Dendritic cell treated with granulocyte-macrophage colony-stimulating factor and Interleukin-4, amounts not matched to agents 40 ng/mL and 50 ng/mL, for 4 days (primary cell): ENCODE data around the gene ALDH1L1.
"Not testable (repeated sequence)": the region's sequence is repeated elsewhere in the genome, so short reads cannot be mapped to it uniquely, and the experiment has no call there.

Source experiments
- H3K27ac Mint-ChIP-seq: one replicate; pipeline ENCODE4 v1.8.0; 2022; ENCODE audit warnings: mild to moderate bottlenecking, mixed read lengths
- H3K27me3 Mint-ChIP-seq: one replicate; pipeline ENCODE4 v1.8.0; 2022; ENCODE audit warnings: mild to moderate bottlenecking, mixed read lengths
- H3K36me3 Mint-ChIP-seq: one replicate; pipeline ENCODE4 v1.8.0; 2022; ENCODE audit warnings: low read depth, mixed read lengths
- H3K4me1 Mint-ChIP-seq: one replicate; pipeline ENCODE4 v1.8.0; 2022; ENCODE audit warnings: low read depth, mixed read lengths
- H3K4me3 Mint-ChIP-seq: one replicate; pipeline ENCODE4 v1.8.0; 2022; ENCODE audit warnings: mild to moderate bottlenecking, moderate library complexity, mixed read lengths
- H3K9me3 Mint-ChIP-seq: one replicate; pipeline ENCODE4 v1.8.0; 2022; ENCODE audit warnings: mixed read lengths
- intact Hi-C: fragments of 100-400 bp; cut with micrococcal nuclease; formaldehyde crosslinking; loops from one replicate; pipeline ENCODE4 v1.15.0; 2022

The ALDH1L1 gene

DNA sequence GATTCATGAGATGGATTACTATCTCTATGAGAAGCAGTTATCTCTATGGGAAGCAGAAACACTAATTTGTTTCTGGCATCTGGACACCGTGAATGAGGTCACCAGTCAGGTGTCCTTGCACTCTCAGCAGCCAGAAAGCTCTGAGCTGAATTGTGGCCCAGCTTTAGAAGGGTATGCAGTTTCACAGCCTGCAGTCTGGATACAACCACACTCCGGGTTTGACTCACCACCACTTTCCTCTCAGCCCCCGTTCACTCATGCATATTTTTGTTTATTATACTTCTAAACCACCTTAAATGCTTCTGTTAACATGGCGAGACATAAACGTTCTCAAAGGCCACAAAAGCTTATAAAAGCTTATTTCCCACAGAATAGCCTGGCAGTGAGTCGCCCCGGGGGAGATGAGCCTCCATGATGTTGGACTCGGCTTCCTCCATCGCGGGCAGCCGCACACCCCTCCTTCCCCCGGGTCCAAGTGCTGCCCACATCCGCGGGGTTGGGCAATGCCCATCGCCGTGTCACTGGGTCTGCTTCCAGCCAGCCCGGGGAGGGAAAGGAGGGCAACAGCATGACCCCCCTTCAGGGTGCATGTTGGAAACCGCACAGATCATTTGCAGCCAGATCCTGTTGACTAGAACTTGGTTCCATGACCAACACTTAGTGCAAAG is 79.6 kb downstream of the ALDH1L1 start:
- no peak overlapping the region for H3K27ac Mint-ChIP-seq

DNA sequence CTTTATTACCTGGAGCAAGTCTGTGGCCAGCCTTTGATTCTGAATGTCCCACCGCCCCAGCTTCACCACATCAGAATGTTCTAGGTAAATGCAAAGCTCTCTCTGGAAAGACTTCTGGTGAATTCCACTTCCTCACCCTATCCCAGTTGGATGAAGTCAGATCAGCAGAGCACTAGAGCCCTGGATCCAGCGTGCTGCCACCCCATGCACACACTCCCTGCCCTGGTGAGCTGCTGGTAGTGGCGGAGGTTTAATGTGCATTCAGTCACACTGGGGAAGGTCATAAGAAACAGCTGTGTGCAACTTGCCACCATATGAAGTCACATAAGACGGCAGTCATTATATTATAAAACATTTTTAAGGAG is 80.1 kb downstream of the ALDH1L1 start:
- no peaks in the 10 kb centered on the region for H3K36me3 Mint-ChIP-seq
- intact Hi-C loops: no loop called here
- peaks cover 25% of the 10 kb centered on the region for H3K9me3 Mint-ChIP-seq
- no peaks in the 10 kb centered on the region for H3K27me3 Mint-ChIP-seq
- H3K27ac Mint-ChIP-seq: no peak overlapping the region
- H3K4me3 Mint-ChIP-seq: no peak overlapping the region
- H3K4me1 Mint-ChIP-seq: no peaks in the 10 kb centered on the region

More for the DNA sequence above, 79.6 kb downstream of the ALDH1L1 start:
- H3K4me1 Mint-ChIP-seq: no peaks in the 10 kb centered on the region
- no peak overlapping the region for H3K4me3 Mint-ChIP-seq
- intact Hi-C loops: no loop called here
- H3K36me3 Mint-ChIP-seq: no peaks in the 10 kb centered on the region
- H3K9me3 Mint-ChIP-seq: peaks cover 20% of the 10 kb centered on the region
- no peaks in the 10 kb centered on the region for H3K27me3 Mint-ChIP-seq

GRCh38 chr3:126098391-126098858 is 82.0 kb downstream of the ALDH1L1 start:
- Mint-ChIP-seq H3K27me3 (no peaks in the 10 kb centered on the region), H3K36me3 (no peaks in the 10 kb centered on the region), H3K27ac (no peak overlapping the region), H3K9me3 (peaks cover 33% of the 10 kb centered on the region), H3K4me3 (no peak overlapping the region), H3K4me1 (no peaks in the 10 kb centered on the region)
- intact Hi-C loops: no loop called here

DNA sequence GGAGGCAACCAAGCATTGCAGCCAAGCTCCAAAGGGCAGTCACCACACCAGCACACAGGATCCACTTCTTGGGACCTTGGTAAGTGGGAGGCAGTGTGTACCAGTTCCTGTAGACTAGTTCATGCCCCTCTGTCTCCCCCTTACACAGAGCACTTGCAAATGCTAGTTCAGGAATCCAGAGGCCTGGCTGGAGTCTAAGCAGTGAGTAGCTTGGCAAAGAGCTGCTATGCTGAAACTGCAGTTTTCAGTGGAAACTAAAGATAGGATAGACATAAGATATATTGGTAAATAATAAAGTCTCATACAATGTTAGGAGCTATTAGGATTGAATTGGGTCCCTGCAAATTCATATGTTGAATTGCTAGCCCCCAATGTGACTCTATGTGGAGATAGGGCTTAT is 82.6 kb downstream of the ALDH1L1 start:
- Mint-ChIP-seq H3K4me3 (no peak overlapping the region), H3K4me1 (no peaks in the 10 kb centered on the region), H3K27me3 (no peaks in the 10 kb centered on the region), H3K36me3 (no peaks in the 10 kb centered on the region), H3K27ac (no peak overlapping the region), H3K9me3 (peaks cover 34% of the 10 kb centered on the region)
- intact Hi-C loops: no loop called here

- intact Hi-C loops, H3K36me3 Mint-ChIP-seq, H3K27ac Mint-ChIP-seq, H3K4me3 Mint-ChIP-seq, H3K27me3 Mint-ChIP-seq, H3K4me1 Mint-ChIP-seq: not testable (repeated sequence)
- H3K9me3 Mint-ChIP-seq: peaks cover 49% of the 10 kb centered on the region
Measured at GRCh38 chr3:126096274-126096673, 84.1 kb downstream of the ALDH1L1 start.

DNA sequence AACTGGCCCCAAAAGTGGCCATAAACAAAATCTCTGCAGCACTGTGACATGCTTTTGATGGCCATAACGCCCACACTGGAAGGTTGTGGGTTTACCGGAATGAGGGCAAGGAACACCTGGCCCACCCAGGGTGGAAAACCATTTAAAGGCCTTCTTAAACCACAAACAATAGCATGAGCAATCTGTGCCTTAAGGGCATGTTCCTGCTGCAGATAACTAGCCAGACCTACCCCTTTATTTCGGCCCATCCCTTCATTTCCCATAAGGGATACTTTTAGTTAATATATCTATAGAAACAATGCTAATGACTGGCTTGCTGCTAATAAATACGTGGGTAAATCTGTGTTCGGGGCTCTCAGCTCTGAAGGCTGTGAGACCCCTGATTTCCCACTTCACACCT is 88.3 kb downstream of the ALDH1L1 start:
- H3K27me3 Mint-ChIP-seq, H3K36me3 Mint-ChIP-seq, H3K27ac Mint-ChIP-seq, H3K4me1 Mint-ChIP-seq, intact Hi-C loops, H3K4me3 Mint-ChIP-seq: not testable (repeated sequence)
- H3K9me3 Mint-ChIP-seq: peaks cover 47% of the 10 kb centered on the region

DNA sequence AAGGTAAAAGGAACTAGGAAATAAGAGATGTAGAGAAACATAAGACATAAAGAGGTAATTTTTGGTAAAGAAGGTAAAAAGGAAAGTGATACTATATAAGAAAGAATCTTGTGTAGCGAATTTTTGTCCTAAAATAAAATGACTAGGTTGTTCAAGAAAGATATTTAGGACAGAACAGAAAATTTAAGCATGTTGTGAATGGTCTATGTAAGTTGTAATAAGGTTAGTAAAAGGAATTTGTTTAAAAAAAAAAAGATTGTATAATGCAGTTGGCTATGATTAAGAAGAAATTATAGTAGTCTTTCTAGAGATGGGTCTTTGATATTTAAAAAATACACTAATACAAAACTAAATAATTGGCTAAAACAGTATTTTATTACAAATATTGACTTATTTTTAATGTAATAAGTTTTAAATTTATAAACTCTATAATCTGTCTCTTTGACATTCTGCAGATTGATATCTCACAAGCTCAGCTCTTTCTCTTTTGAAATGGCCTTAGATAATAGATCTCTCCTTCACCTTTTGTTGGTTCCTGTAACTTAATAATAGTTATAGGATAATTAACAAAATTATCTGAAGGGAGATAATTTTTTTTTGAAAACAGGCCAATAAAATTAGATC is 92.7 kb downstream of the ALDH1L1 start:
- no peaks in the 10 kb centered on the region for H3K36me3 Mint-ChIP-seq
- H3K9me3 Mint-ChIP-seq: peaks cover 20% of the 10 kb centered on the region
- peaks cover 11% of the 10 kb centered on the region for H3K27me3 Mint-ChIP-seq
- H3K4me1 Mint-ChIP-seq: peaks cover 7% of the 10 kb centered on the region
- H3K27ac Mint-ChIP-seq: no peak overlapping the region
- intact Hi-C loops: loop anchor here (10.0 kb wide), 1 partner anchor 93 kb away; no protein-coding TSS in a partner anchor
- no peak overlapping the region for H3K4me3 Mint-ChIP-seq

DNA sequence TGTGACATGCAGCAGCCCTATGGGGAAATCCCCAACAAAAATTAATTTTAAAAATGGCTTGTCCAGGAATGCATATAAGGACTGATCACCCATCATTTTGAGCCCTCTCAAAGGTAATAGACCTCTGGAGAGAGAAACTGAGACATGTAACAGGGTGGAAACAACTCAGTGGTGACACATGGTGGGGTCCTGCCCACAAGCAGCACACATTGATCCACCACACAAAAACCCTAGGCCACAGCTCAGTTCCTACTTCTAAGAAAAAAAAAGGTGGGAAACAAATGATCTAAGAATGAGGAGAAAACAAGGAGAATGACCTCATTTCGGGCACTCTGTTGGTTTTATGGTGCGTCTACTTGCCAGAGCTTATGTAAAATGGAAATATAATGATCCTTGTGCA is 94.5 kb downstream of the ALDH1L1 start:
- no peaks in the 10 kb centered on the region for H3K36me3 Mint-ChIP-seq
- no peak overlapping the region for H3K4me3 Mint-ChIP-seq
- peaks cover 8% of the 10 kb centered on the region for H3K27me3 Mint-ChIP-seq
- H3K27ac Mint-ChIP-seq: no peak overlapping the region
- intact Hi-C loops: loop anchor here (10.0 kb wide), 1 partner anchor 91 kb away; no protein-coding TSS in a partner anchor
- peaks cover 7% of the 10 kb centered on the region for H3K4me1 Mint-ChIP-seq
- H3K9me3 Mint-ChIP-seq: peaks cover 1% of the 10 kb centered on the region

- Mint-ChIP-seq H3K4me1 (peaks cover 7% of the 10 kb centered on the region), H3K4me3 (no peak overlapping the region)
- intact Hi-C loops: loop anchor here (10.0 kb wide), 1 partner anchor 90 kb away; no protein-coding TSS in a partner anchor
Measured at GRCh38 chr3:126085276-126085675, 95.1 kb downstream of the ALDH1L1 start.

GRCh38 chr3:126084768-126085180 is 95.6 kb downstream of the ALDH1L1 start:
- peaks cover 8% of the 10 kb centered on the region for H3K27me3 Mint-ChIP-seq
- no peaks in the 10 kb centered on the region for H3K9me3 Mint-ChIP-seq
- H3K4me3 Mint-ChIP-seq: no peak overlapping the region
- no peak overlapping the region for H3K27ac Mint-ChIP-seq
- intact Hi-C loops: loop anchor here (10.0 kb wide), 1 partner anchor 90 kb away; no protein-coding TSS in a partner anchor
- peaks cover 7% of the 10 kb centered on the region for H3K4me1 Mint-ChIP-seq
- no peaks in the 10 kb centered on the region for H3K36me3 Mint-ChIP-seq

More at GRCh38 chr3:126085276-126085675, 95.1 kb downstream of the ALDH1L1 start:
- peaks cover 8% of the 10 kb centered on the region for H3K27me3 Mint-ChIP-seq
- H3K36me3 Mint-ChIP-seq: no peaks in the 10 kb centered on the region
- no peak overlapping the region for H3K27ac Mint-ChIP-seq
- H3K9me3 Mint-ChIP-seq: no peaks in the 10 kb centered on the region

- H3K27me3 Mint-ChIP-seq: peaks cover 8% of the 10 kb centered on the region
- no peaks in the 10 kb centered on the region for H3K36me3 Mint-ChIP-seq
- H3K4me3 Mint-ChIP-seq: peak within 1 kb of the TSS; percentile 84
- no peaks in the 10 kb centered on the region for H3K9me3 Mint-ChIP-seq
- intact Hi-C loops: loop anchor here (10.0 kb wide), 1 partner anchor 89 kb away; no protein-coding TSS in a partner anchor
- H3K4me1 Mint-ChIP-seq: peaks cover 7% of the 10 kb centered on the region
- H3K27ac Mint-ChIP-seq: peak within 1 kb of the TSS; percentile 68
Measured at GRCh38 chr3:126083913-126084767, 96.2 kb downstream of the ALDH1L1 start, which contains the start of gene SLC41A3. TSS of gene SLC41A3 (minus strand) at chr3:126084124. CDS start at chr3:126068219, 15,905 bp downstream.

DNA sequence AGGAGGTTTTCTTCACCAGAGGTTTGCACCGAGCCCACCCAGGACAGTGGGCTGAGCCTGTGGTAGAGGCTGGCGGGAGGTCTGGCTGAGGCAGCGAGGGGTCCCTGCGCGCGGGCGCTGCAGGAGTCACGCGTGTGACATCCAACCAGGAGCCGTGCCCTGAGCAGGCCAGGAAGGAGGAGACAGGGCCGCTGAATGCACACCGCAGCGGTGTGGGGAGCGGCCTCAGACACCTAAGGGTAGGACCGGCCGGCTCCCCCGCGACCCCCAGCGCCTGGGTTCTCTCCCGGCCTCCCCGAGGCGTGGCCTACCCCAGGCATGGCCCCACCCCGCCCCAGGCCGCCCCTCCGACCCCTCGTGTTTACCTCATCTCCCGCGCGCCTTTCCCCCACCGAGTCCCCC is 96.9 kb downstream of the ALDH1L1 start:
- Mint-ChIP-seq H3K4me1 (peaks cover 7% of the 10 kb centered on the region), H3K9me3 (no peaks in the 10 kb centered on the region), H3K4me3 (peak overlapping the region; percentile 84), H3K36me3 (no peaks in the 10 kb centered on the region), H3K27ac (peak overlapping the region; percentile 68), H3K27me3 (peaks cover 8% of the 10 kb centered on the region)
- intact Hi-C loops: loop anchor here (10.0 kb wide), 1 partner anchor 89 kb away; no protein-coding TSS in a partner anchor

DNA sequence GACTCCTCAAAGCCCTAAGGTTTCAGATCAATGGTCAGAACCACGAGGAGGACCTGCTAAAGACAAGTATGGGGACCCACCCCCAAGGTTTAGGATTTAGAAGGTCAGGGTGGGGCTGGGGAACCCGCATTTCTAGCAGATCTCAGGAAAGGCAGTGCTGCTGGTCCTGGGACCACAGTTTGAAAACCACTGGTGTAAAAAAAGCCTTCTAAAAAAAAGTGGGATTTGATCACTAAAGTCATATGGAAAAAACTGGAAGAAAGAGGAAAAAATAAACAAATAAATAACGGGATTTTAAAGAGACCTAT is 97.3 kb downstream of the ALDH1L1 start:
- H3K36me3 Mint-ChIP-seq: no peaks in the 10 kb centered on the region
- H3K4me1 Mint-ChIP-seq: peaks cover 7% of the 10 kb centered on the region
- intact Hi-C loops: loop anchor here (10.0 kb wide), 1 partner anchor 88 kb away; no protein-coding TSS in a partner anchor
- H3K27ac Mint-ChIP-seq: peak overlapping the region; percentile 68
- H3K9me3 Mint-ChIP-seq: no peaks in the 10 kb centered on the region
- peaks cover 8% of the 10 kb centered on the region for H3K27me3 Mint-ChIP-seq
- H3K4me3 Mint-ChIP-seq: peak overlapping the region; percentile 84
